Measurements from ENCODE around the gene UQCRH. TPM values are rescaled to one million over a fixed set of nuclear protein-coding genes. Genes with fewer than 3 reads are reported as not detected.

Gene UQCRH
- total RNA-seq: 100 to 1,000 TPM; 398 to 609 (median 515) TPM

DNA sequence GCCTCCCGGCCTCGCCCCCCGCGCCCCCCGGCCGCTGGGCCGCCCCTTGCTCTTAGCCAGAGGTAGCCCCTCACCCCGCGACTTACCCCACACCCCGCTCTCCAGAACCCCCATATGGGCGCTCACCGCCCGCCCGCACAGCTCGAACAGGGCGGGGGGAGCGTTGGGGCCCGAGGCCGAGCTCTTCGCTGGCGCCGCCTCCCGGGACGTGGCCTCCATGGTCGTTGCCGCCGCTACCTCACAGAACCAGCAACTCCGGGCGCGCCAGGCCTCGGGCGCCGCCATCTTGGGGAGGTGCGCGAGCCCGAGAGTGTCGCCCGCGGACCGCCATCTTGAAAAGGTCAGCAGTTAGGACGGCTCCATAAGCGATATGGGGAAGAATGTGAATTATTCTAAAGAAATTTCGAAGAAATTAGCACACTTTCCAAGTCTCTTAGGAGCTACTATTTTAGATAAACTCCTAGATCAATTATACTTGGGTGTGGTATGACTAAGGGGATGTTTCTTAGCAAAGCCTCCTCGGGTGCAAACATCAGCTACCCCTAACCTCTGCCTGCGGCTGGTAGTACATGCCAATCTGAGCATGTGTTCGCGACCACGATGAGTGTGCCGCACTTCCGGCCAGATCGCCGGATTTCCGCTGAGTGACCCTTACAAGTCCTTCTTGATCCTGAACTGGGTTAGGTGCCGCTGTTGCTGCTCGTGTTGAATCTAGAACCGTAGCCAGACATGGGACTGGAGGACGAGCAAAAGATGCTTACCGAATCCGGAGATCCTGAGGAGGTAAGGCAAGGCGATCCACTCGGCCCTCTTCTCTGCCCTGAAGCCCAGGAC lies at the start of gene UQCRH, which contains the start of gene LRRC41:
Gene UQCRH (plus strand): TSS at position 661 of the 834 bp plus-strand sequence. CDS start 69 bp downstream, at position 730.
Gene LRRC41 (minus strand): TSS at position 579 of the 834 bp plus-strand sequence. CDS start 294 bp downstream, at position 285.
- DNase-seq (ENCODE audit: low spot score) (peak; percentile 75), ATAC-seq (ENCODE audit: low FRiP score) (peak; percentile 91)
- TF ChIP-seq, protein P1, sequence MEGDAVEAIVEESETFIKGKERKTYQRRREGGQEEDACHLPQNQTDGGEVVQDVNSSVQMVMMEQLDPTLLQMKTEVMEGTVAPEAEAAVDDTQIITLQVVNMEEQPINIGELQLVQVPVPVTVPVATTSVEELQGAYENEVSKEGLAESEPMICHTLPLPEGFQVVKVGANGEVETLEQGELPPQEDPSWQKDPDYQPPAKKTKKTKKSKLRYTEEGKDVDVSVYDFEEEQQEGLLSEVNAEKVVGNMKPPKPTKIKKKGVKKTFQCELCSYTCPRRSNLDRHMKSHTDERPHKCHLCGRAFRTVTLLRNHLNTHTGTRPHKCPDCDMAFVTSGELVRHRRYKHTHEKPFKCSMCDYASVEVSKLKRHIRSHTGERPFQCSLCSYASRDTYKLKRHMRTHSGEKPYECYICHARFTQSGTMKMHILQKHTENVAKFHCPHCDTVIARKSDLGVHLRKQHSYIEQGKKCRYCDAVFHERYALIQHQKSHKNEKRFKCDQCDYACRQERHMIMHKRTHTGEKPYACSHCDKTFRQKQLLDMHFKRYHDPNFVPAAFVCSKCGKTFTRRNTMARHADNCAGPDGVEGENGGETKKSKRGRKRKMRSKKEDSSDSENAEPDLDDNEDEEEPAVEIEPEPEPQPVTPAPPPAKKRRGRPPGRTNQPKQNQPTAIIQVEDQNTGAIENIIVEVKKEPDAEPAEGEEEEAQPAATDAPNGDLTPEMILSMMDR (IDR thresholded peaks at IDR 0.05): no peak

DNA sequence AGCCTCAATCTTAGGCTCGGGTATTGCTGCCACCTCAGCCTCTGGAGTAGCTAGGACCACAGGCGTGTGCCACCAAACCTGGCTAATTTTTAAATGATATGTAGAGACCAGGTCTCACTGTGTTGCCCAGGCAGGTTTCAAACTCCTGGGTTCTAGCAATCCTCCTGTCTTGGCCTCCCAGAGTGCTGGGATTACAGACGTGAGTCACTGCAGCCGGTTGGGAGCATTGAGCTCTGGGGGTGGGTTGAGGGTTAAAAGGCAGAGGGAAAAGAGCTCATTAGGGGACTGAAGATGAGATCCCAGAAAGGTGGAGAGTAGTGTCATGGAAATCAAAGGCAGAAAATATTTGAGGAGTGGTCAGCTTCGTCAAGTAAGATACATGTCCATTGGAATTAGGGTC lies 48.8 kb upstream of the UQCRH start:
- DNase-seq (ENCODE audit: low spot score) (no peak), ATAC-seq (ENCODE audit: low FRiP score) (no peak)
- TF ChIP-seq, protein P1 (IDR thresholded peaks at IDR 0.05): no peak

DNA sequence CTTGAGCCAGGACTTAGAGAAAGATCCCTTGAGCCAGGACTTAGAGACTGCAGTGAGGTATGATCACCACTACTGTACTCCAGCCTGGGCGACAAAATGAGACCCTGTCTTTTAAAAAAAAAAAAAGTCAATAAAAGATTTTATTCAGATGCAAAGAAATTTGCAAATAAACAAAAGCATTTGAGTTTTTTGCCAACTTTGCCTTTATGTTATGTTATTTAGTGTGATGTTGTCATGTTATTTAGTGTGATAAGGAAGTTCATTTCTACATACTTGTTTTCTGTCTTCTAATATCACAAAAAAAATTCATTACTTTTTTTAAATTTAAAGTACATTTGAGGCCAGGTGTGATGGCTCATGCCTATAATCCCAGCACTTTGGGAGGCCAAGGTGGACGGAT lies 47.0 kb upstream of the UQCRH start:
- TF ChIP-seq, protein P1 (IDR thresholded peaks at IDR 0.05): no peak
- no peak for DNase-seq (ENCODE audit: low spot score)
- no peak for ATAC-seq (ENCODE audit: low FRiP score)

DNA sequence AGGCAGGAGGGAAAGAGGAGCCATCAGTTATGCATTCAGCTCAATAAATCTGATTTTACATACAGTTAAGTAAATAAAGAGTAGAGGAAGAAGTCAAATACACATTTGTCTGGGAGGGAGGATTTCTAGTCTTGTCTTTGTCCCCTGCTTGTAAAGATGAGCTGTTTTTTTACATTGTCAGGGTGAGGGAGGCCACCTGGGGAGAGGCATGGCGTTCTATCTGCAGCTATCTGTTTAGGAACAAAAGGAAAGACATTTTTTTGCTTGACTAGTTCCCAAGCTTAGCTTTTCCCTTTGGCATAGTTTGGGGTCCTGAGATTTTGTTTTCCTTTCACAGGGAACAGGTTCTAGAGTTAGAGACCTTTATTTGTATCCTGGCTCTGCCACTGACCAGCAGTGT lies 41.0 kb upstream of the UQCRH start:
- DNase-seq (ENCODE audit: low spot score): no peak
- ATAC-seq (ENCODE audit: low FRiP score): no peak
- TF ChIP-seq, protein P1 (IDR thresholded peaks at IDR 0.05): no peak

DNA sequence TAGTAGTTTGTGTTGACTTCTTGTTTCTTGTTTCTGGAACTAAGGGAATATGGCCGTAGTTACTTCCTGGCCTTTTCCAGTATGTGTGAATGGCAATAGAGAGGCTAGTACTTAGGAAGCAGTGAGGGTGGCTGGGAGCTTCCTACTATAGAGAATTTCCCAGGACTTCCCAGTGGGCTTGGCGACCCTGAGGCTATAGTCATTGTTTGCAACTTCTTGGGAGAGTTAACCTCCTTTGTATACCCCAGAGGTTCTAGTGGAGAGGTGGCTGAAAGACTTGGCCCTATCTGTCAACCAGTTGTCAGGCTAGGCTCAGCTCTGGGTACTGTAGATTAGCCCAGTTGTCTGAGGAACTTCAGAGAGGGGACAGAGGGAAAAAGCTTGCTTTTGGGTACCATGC lies 40.4 kb upstream of the UQCRH start:
- no peak for DNase-seq (ENCODE audit: low spot score)
- no peak for ATAC-seq (ENCODE audit: low FRiP score)
- TF ChIP-seq, protein P1 (IDR thresholded peaks at IDR 0.05): no peak

DNA sequence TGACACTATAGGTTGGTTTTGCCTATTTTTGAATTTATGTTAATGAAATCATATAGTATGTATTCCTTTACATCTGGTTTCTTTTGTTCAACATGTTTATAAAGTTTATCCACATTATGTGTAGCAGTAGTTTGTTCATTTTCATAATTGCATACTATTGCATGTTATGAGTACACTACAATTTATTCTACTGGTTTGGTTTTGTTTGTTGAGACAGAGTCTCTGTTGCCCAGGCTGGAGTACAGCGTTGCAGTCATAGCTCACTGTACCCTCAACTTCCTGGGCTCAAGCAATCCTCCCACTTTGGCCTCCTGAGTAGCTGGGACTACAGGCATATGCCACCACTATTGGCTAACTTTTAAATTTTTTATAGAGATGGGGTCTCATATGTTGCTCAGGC lies 34.9 kb upstream of the UQCRH start:
- no peak for ATAC-seq (ENCODE audit: low FRiP score)
- DNase-seq (ENCODE audit: low spot score): no peak
- TF ChIP-seq, protein P1 (IDR thresholded peaks at IDR 0.05): no peak
